IPS-18c (cell line): ENCODE results near the gene TGFB2.

Experiments used
- H3K4me3 ChIP-seq: 2 replicates; pipeline ENCODE4 v1.7.0; 2013; ENCODE audit warnings: low read depth, mild to moderate bottlenecking, low read length, moderate library complexity; ENCODE audit not compliant: insufficient read depth
- H3K9me3 ChIP-seq: one replicate; pipeline ENCODE4 v1.6.1; 2013; ENCODE audit warnings: mild to moderate bottlenecking, low read length, moderate library complexity; ENCODE audit not compliant: control insufficient read depth, insufficient read depth

Gene TGFB2

GRCh38 chr1:218350801-218351266, 5.7 kb downstream of the TGFB2 start:
- Histone ChIP-seq H3K4me3 (no peak overlapping the region), H3K9me3 (no peaks in the 10 kb centered on the region)

DNA sequence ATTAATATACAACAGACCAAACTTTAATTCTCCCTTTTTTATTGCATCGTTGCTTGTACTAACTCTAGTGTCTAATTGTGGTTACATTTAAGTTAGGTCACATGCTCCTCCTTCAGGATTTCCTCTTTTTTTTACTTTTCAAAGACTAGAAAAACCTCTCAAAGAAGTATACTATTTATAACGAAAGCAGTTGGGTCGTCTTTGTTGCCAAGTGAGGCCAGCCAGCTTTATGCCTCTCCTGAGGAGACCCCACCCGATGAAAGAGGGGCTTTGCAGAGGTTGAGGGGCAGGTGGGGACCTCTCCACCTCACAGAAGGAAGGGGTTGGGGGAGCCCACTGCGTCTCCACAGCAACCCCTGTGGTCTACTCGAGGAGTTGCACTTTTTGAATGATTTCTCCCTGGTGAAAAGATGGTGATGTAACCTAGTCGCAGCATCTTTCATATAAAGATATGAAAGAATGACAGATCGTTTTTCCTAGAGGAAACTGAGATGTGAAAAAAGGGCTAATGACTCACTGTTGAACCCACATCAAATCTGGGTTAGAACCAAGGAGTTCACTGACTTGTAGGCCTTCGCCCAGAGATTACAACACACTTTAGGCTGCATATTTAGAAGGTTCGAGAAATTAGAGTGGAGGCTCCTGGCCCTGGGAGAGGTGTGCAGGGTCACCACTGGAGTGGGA, 6.4 kb downstream of the TGFB2 start:
- H3K9me3 ChIP-seq: no peaks in the 10 kb centered on the region
- no peak overlapping the region for H3K4me3 ChIP-seq

GRCh38 chr1:218352075-218352438, 6.9 kb downstream of the TGFB2 start:
- H3K9me3 ChIP-seq: no peaks in the 10 kb centered on the region

DNA sequence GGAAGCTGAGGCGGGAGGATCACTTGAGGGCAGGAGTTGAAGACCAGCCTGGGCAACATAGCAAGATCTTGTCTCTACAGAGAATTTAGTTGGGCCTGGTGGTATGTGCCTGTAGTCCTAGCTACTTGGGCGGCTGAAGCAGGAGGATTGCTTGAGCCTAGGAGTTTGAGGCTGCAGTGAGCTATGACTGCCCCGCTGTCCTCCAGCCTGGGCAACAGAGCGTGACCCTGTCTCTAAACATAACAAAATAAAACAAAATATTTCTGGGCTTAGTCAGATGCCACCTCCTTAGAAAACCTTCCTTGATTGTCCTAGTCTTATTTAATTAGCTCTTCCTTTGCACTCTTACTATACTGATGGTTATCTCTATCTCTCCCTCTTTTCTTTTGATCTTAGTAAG, 8.5 kb downstream of the TGFB2 start:
- Histone ChIP-seq H3K9me3 (no peaks in the 10 kb centered on the region), H3K4me3 (no peak overlapping the region)

More at GRCh38 chr1:218352075-218352438, 6.9 kb downstream of the TGFB2 start:
- H3K4me3 ChIP-seq: no peak overlapping the region

GRCh38 chr1:218355278-218355677, 10.1 kb downstream of the TGFB2 start:
- H3K4me3 ChIP-seq: no peak overlapping the region
- no peaks in the 10 kb centered on the region for H3K9me3 ChIP-seq

DNA sequence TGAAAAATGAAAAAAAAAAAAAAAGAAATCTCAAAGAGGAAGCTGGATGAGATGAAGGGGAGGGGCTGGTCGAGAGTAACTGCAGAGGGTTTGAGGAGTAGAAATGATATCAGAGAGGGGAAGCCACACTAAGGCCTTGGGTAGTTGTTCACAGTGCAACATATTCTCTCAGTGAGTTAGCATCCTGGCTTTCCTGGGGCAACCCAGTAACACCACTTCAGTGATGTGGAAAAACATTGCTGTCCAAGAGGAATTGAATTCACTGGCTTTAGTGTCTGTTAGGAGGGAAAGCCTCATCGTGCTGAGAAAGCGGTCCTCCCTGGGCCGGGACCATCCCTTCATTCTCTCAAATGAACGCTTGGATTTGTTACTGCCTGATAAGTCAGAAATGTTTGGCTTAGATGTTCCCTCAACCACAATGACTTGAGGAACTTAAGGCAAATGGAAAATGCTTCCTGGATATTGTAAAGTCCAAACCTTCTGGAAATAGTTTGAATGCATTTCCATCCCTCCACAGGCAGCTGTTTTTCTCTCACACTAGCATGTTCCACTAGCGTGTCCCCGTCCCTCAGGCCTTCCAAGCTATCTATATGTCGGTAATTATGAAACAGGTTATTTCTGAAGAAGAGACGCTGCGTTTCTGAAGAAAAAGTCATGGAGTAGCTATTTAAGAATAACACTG, 12.2 kb downstream of the TGFB2 start:
- Histone ChIP-seq H3K4me3 (no peak overlapping the region), H3K9me3 (no peaks in the 10 kb centered on the region)

- H3K4me3 ChIP-seq: no peak overlapping the region
These were observed 12.7 kb downstream of the TGFB2 start for GRCh38 chr1:218357893-218358232.

DNA sequence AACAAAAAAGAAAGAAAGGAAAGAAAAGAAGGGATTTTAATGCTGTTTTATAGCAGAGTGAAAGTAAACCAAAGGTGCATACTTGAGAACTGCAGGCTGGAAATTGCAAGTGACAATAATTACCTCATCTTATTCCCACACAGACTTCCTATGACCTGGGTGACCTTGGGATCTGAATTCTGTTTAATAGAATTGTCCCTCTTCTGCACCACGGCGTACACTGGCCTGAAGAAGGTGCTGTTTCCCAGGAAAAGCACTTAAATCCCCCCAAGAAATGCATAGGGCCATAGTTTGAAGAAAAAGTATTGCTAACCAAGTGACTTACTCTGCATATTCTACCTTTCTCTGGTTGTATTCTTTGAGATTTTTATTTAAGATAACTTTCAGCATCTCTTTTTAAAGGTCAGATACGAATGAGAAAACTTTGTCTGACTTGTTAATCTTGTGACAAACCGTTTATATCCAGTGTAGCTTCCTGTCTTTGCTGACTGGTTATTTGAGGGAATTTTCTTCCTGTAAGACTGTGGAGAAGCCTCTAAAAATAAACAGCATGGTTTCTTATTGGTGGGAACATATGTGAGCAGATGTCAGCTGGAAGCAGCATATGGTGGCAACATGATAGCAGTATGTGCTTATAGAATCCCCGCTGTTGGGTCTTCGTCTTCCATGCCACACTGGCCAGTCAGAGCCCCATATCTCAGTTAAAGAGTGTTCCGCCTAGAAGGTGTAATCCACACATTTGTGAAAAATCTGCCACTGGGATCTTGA, 16.3 kb downstream of the TGFB2 start:
- Histone ChIP-seq H3K9me3 (no peaks in the 10 kb centered on the region), H3K4me3 (no peak overlapping the region)

More at GRCh38 chr1:218357893-218358232, 12.7 kb downstream of the TGFB2 start:
- H3K9me3 ChIP-seq: no peaks in the 10 kb centered on the region

DNA sequence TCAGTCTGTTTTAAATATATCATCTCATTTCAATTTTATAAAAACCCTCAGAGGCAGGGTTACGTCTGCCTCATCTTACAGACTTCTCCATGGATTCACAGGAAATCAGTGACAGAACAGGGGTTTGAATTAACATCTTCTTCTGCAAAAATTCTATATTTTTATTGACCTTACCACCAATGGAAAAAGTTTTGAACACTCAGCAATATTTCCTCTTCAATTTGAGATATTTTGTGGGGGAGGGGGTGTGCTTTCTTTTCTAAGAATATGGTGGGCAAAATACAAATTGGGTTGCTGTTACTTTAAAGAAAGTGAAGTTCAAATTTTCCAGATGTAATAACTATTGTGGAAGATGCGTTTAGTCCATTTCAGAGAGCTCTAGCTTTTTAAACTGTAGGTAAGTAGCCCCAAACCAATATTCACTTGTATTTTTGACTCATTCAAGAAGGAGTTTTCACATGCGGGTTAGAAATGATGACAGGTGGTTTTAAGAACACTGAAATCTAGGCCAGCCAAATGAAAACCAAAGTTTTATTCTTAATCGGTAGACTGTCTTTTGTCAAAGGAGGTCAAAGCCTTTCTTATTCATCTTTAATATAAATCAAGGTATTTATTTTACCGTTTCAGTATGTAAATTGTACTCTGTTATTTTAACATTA, 17.4 kb downstream of the TGFB2 start:
- no peak overlapping the region for H3K4me3 ChIP-seq
- no peaks in the 10 kb centered on the region for H3K9me3 ChIP-seq

GRCh38 chr1:218363141-218363540, 18.0 kb downstream of the TGFB2 start:
- no peak overlapping the region for H3K4me3 ChIP-seq
- no peaks in the 10 kb centered on the region for H3K9me3 ChIP-seq

DNA sequence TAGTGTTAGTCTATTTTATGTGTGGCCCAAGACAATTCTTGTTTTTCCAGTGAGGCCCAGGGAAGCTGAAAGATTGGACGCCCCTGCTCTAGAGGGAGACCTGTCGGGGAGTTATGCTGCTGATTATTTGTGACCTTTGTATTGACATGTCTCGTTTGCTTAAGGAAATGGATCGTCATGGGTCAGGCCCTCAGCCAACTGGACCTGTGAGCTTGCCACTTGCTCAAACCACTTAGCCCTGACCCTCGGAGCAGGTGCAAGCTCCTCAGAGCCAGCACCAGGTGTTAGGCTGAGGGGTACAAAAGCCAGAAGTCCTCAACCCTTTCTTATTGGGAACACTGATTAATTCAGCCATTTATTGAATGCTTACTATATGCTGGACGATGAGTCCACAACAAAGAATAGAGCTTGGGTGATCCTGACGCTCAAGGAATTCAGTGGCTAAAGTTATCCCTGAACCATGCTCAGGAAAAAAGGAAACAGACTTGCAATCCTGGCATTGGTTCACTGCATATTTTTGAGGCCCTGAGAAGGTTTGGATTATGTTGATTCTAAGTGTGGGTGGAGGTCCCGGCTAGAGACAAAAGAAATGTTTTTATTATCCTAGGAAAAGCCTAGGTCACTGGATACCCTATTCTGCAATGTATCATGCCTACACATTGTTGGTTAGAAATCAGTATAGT, 19.0 kb downstream of the TGFB2 start:
- no peaks in the 10 kb centered on the region for H3K9me3 ChIP-seq
- no peak overlapping the region for H3K4me3 ChIP-seq

DNA sequence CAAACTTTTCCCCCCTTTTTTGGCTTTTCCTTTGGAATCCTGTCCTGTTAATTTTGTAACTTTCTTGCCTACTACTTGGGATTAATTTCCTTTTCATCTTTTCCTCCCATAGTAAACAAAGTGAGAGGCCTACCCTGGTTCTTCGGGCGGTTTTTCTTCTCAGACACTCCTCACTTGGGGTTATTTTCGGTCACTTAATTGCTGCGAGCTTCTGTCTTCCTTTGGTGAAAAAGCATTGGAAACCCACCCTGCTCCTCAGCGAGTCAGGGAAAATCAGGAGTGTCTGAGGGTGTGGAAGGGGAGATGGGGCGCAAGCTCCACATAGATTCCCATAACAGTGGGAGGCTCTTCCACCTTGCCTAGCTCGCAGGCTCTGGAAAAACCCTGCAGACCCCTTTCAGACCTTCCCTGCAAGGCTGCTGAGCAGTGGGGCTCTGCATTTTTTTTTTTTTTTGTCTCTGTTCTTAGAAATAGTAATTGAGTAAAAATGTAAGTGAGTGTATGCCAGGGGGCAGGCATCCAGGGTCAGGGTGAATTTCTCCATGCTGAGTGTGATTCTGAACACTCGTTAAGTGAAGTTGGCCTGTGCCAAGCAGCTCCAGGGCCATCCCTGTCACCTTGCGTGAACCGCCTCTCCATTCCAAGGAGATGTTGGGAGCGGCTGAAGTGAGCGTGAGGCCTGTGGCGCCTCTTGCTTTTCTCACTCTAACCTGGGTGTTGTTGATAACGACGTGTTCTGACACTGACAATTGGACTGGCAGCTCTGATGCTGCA, 20.3 kb downstream of the TGFB2 start:
- Histone ChIP-seq H3K9me3 (no peaks in the 10 kb centered on the region), H3K4me3 (no peak overlapping the region)

DNA sequence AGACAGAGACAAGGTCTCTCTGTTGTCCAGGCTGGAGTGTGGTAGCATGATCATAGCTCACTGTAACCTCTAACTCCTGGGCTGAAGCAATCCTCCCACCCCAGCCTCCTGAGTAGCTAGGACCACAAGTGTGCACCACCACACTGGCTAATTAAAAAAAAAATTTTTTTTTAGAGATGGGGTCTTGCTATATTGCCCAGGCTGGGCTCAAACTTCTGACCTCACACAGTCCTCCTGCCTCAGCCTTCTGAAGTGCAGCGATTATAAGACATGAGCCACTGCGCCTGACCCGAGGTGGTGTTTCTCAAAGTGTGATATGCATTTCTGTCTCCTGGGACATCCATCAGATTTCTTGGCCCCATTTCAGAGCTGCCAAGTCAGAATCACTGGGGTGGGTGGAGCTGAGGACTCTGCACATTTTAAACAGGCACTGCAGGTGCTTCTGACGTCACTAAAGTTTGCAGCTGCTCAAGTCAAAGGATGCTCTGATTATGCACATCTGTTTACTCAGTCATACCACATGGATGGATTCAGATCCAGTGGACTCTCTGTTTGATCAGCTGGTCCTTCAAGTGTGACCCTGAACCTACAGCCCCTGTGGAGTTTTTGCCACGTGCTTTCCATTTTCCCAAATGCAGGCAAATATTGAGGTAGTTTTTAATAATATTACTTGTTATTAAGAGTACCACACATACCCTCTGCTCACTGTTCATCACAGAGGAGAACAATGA, 21.4 kb downstream of the TGFB2 start:
- H3K4me3 ChIP-seq: no peak overlapping the region

GRCh38 chr1:218367118-218367517, 22.0 kb downstream of the TGFB2 start:
- H3K9me3 ChIP-seq: no peaks in the 10 kb centered on the region
- no peak overlapping the region for H3K4me3 ChIP-seq

More for the DNA sequence above, 21.4 kb downstream of the TGFB2 start:
- H3K9me3 ChIP-seq: no peaks in the 10 kb centered on the region

DNA sequence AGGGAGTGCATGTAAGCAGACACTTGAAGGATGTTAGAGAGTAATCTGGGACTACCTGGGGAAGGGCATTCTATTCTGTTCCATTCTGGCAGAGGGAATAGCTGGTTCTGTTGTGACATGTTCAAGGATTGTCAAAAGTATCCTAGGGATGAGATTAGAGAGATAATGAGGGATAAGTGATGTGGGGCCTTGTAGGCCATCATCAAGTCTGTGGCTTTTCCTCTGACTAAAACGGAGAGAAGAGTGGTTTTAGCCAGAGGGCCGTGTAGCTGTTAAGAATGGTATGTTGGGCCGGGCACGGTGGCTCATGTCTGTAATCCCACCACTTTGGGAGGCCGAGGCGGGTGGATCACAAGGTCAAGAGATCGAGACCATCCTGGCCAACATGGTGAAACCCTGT, 23.6 kb downstream of the TGFB2 start:
- H3K4me3 ChIP-seq: no peak overlapping the region
- H3K9me3 ChIP-seq: no peaks in the 10 kb centered on the region
